Jurkat, Clone E6-1 (cell line): Measurements from ENCODE around the gene ZNF426. TPM values are rescaled to one million over a fixed set of nuclear protein-coding genes. Genes with fewer than 3 reads are reported as not detected.
"Not testable (repeated sequence)": the region's sequence is repeated elsewhere in the genome, so short reads cannot be mapped to it uniquely, and the experiment has no call there.

Experiments
- DNase-seq: peaks from one replicate; pipeline ENCODE4 v3.0.0-alpha.2; 2011; ENCODE audit warnings: low read depth, low spot score
- H3K4me3 ChIP-seq: 2 replicates; pipeline ENCODE4 v1.5.1; 2011; ENCODE audit warnings: mild to moderate bottlenecking, low read length, control low read depth, moderate library complexity
- polyA plus RNA-seq: library from polyadenylated mRNA; unstranded; fragments of >200 nt; gene quantifications from one replicate; pipeline ENCODE4 v1.2.1, GENCODE V29; 2012; ENCODE audit warnings: missing spikeins; ENCODE audit not compliant: insufficient read length, insufficient read depth

The ZNF426 gene
- not detected for polyA plus RNA-seq

GRCh38 chr19:9538183-9539058 lies at the start of gene ZNF426:
Gene ZNF426, minus strand, starts transcription at chr19:9538645. Its CDS starts 2,413 bp downstream, at chr19:9536232.
- H3K4me3 ChIP-seq, result peak within 1 kb of the TSS; percentile 64
- peak; percentile 74 for DNase-seq

DNA sequence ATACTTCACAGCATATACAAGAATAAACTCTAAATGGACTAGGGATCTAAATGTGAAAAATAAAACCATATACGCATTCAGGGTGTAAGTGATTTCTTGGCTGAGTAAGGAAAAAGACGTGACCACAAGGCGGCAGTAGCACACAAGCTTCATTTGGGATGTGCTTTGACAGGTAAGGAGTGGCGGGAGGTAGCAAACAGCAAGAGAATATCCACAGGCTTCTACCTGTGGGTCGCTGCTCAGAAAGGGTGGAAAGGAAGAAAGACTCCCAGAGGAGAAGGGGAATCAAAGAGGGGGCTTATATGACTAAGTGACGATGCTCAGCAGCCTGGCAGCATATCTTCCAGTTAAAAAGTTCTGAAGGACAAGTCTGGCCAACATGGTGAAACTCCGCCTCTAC lies 48.3 kb upstream of the ZNF426 start:
- H3K4me3 ChIP-seq, result no peak overlapping the region
- peak; percentile 78 for DNase-seq

GRCh38 chr19:9584073-9584833 lies 45.8 kb upstream of the ZNF426 start, which contains the start of gene ZNF121:
Gene ZNF121, minus strand, starts transcription at chr19:9584504. Its CDS starts 16,407 bp downstream, at chr19:9568097.
- peak; percentile 63 for DNase-seq
- peak within 1 kb of the TSS; percentile 96 for H3K4me3 ChIP-seq

GRCh38 chr19:9582081-9582725 lies 43.8 kb upstream of the ZNF426 start:
- H3K4me3 ChIP-seq, DNase-seq: not testable (repeated sequence)

- H3K4me3 ChIP-seq, result no peak overlapping the region
These were observed 42.3 kb upstream of the ZNF426 start for GRCh38 chr19:9580728-9581127.

DNA sequence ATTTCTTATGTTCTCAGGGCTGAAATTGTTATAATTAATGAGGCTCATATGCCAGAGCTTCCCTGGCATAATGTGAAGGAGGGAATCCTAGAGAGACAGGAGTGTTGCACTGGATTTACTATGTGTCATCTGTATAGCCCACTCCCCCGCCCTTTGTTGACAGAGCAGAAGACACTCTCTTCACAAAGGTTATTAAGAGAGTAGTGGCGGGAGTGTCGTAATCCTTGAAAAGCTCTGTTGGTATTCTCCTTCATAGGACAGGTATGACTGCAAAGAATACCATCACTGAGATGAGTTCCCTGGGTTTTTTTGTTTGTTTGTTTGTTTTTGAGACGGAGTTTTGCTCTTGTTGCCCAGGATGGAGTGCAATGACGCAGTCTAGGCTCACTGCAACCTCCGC lies 31.8 kb upstream of the ZNF426 start:
- no peak for DNase-seq
- no peak overlapping the region for H3K4me3 ChIP-seq

More at GRCh38 chr19:9580728-9581127, 42.3 kb upstream of the ZNF426 start:
- DNase-seq, result no peak

DNA sequence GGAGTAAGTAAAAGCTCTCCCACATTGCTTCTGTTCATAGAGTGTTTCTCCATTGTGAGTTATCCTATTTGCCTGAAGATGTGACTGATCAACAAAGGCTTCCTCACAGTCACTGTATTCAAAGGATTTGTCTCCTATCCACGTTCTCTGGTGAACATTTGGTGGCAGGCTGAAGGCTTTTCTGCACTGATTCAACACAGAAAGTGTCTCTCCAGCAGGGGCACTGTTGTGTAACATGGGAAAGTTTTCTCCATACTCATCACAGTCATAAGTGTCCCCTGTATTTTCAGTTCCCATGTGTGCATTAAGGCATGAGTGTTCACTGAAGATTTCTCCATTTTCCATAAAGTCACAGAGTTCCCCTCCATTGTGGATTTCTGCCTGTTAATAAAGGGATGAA lies 28.3 kb upstream of the ZNF426 start:
- no peak for DNase-seq
- no peak overlapping the region for H3K4me3 ChIP-seq

DNA sequence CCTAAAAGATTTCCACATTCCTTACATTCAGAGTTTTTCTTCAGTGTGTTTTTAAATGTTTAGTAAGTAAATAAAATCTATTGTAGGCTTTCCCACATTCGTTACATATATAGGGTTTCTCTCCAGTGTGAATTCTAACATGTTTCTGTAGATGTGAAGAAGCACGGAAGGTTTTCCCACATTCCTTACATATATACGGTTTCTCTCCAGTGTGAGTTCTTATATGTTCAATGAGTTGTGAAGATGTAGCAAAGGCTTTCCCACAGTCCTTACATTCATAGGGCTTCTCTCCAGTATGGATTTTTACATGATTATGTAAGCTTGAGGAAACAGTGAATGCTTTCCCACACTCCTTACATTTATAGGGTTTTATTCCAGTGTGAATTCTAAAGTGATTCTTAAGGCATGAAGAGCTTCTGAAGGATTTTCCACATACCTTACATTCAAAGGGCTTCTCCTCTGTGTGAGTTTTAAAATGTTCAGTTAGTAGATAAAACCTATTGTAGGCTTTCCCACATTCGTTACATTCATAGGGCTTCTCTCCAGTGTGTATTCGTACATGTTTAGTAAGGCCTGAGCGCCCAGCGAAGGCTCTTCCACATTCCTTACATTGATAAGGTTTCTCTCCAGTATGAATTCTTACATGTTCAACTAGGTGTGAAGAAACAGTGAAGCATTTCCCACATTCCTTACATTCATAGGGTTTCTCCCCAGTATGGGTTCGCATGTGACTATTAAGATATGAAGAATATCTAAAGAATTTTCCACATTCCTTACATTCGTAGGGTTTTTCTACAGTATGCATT lies 27.7 kb upstream of the ZNF426 start:
- no peak overlapping the region for H3K4me3 ChIP-seq
- DNase-seq, result no peak

DNA sequence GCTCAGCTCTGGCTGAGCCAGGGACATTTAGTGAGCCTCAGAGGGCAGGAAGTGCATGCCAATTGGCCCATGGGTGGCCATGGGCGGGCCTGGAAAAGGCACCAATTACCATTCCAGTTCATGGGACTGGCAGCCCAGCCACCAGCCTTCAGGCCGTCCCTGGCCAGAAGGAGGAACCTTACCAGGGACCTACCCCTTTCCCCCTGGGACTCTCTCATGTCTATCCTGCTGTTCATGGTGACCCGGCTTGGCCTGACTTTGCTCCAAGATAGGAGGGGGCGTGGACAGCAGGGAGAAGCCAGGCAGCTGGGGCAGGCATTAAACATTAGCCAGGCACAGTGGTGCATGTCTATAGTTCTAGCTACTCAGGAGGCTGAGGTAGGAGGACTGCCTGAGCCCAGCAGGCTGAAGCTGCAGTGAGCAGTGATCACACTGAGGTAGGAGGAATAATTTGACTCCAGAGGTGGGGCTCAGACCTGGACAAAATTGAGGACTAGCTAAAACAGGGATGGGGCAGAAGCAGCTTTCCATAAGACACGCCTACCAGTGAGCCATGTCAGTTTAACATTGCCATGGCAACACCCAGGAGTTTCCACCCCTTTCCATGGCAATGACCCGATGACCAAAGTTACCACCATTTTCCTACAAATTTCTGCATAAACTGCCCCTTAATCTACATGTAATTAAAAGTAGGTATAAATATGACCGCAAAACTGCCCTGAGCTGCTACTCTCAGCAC lies 14.3 kb upstream of the ZNF426 start:
- no peak overlapping the region for H3K4me3 ChIP-seq
- DNase-seq, result no peak

DNA sequence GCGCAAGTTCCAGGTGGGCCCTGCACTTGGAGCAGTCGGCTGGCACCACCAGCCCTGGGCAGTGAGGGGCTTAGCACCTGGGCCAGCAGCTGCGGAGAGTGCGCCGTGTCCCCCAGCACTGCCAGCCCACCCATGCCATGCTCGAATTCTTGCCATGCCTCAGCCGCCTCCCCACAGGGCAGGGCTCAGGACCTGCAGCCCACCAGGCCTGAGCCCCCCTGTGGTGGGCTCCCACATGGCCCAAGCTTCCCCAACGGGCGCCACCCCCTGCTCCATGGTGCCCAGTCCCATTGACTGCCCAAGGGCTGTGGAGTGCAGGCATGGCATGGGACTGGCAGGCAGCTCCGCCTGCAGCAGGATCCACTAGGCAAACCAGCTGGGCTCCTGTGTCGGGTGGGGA lies 9.4 kb upstream of the ZNF426 start:
- H3K4me3 ChIP-seq, result no peak overlapping the region
- no peak for DNase-seq

DNA sequence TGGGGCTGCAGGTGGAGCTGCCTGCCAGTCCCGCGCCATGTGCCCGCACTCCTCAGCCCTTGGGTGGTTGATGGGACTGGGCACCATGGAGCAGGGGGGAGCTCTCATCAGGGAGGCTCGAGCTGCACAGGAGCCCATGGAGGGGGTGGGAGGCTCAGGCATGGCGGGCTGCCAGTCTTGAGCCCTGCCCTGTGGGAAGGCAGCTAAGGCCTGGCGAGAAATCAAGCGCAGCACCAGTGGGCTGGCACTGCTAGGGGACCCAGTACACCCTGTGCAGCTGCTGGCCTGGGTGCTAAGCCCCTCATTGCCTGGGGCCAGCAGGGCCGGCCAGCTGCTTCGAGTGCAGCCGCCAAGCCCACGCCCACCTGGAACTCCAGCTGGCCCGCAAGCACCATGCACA lies 2.8 kb upstream of the ZNF426 start:
- DNase-seq, H3K4me3 ChIP-seq: not testable (repeated sequence)

GRCh38 chr19:9539921-9540320 lies 1.5 kb upstream of the ZNF426 start:
- not testable (repeated sequence) for H3K4me3 ChIP-seq, DNase-seq

GRCh38 chr19:9539201-9539600 lies 756 bp upstream of the ZNF426 start:
- not testable (repeated sequence) for DNase-seq, H3K4me3 ChIP-seq

DNA sequence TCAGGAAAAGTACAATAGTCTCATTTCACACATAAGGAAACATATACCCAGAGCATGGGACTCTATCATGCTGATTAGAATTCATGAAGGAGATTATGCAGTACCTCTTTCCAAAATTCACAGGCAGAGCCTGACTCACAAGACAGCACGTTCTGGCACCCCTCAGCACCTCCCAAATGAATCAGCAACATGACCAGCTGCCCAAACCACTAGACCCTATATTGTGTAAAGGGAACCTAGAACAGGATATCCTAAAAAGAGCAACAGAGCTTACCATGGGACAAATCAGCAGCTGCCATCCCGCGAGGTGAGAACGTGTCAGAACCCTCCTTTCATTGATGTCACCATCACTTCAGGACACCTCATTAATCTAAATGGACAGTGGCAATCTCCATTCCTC lies 2.5 kb downstream of the ZNF426 start:
- no peak overlapping the region for H3K4me3 ChIP-seq
- no peak for DNase-seq

- DNase-seq, result no peak
These were observed 6.5 kb downstream of the ZNF426 start for GRCh38 chr19:9531933-9532332.

GRCh38 chr19:9528757-9529336 lies 9.6 kb downstream of the ZNF426 start:
- no peak for DNase-seq
- H3K4me3 ChIP-seq, result no peak overlapping the region

More at GRCh38 chr19:9531933-9532332, 6.5 kb downstream of the ZNF426 start:
- H3K4me3 ChIP-seq, result no peak overlapping the region

GRCh38 chr19:9523885-9524474 lies 14.5 kb downstream of the ZNF426 start:
- no peak overlapping the region for H3K4me3 ChIP-seq

More at GRCh38 chr19:9523885-9524474, 14.5 kb downstream of the ZNF426 start:
- DNase-seq, result no peak
